Measurements from ENCODE around the gene GIT2. TPM values are rescaled to one million over a fixed set of nuclear protein-coding genes. Genes with fewer than 3 reads are reported as not detected.

The GIT2 gene
- total and polyA plus RNA-seq, 2 of the 8 experiments (the other 6 are each of a cell fraction or from before 2014, with no cell fraction given), result 9.6 to 20.7 TPM

GRCh38 chr12:110002676-110003515, 6.7 kb upstream of the GIT2 start:
- Histone ChIP-seq H2AFZ (ENCODE audit: low read length) (no peak overlapping the region), H3K4me3 (ENCODE audit: extremely low read depth in 1 of 4, insufficient read depth in 2 of 4, low read depth in 3 of 4, low read length in 4 of 4) (no peak overlapping the region), H2BK20ac (ENCODE audit: low read length) (no peak overlapping the region), H4K91ac (replicated peaks; ENCODE audit: insufficient read length, low read length) (no peak overlapping the region), H3K27me3 (replicated peaks in 1 of 4; ENCODE audit: control insufficient read depth in 3 of 4, extremely low read depth in 1 of 4, insufficient read depth in 3 of 4, low read length in 3 of 4) (peaks cover 0 to 9% (median 7%) of the 10 kb centered on the region in 4 experiments; a peak in 5 of 7 replicates), H3K4me1 (replicated peaks in 1 of 4; ENCODE audit: control insufficient read depth in 3 of 4, insufficient read depth in 4 of 4, low read length in 3 of 4) (peaks cover 0 to 6% (median 4%) of the 10 kb centered on the region in 4 experiments; a peak in 4 of 7 replicates), H2BK120ac (replicated peaks; ENCODE audit: low read depth, low read length) (no peak overlapping the region), H3K4me2 (ENCODE audit: insufficient read depth in 1 of 2, low read depth in 2 of 2, low read length in 2 of 2) (no peak overlapping the region), H4K8ac (ENCODE audit: extremely low read depth, insufficient read depth, low read length) (no peak overlapping the region), H2AK5ac (ENCODE audit: low read depth, low read length) (0 out of 2 replicates have a peak overlapping the region, but pooled peaks have one; percentile 75), H2BK5ac (ENCODE audit: low read depth, low read length) (no peak overlapping the region; the same call in 1 of the 2 replicates), H3K9me3 (ENCODE audit: insufficient read depth in 2 of 2, low read depth in 1 of 2, low read length in 1 of 2) (no peaks in the 10 kb centered on the region), H3K23ac (ENCODE audit: insufficient read length) (no peak overlapping the region), H3K56ac (replicated peaks; ENCODE audit: insufficient read length, low read depth, low read length) (no peak overlapping the region), H3K79me1 (ENCODE audit: low read depth, low read length) (no peaks in the 10 kb centered on the region), H4K5ac (ENCODE audit: insufficient read length, low read depth, low read length) (no peak overlapping the region), H3K14ac (ENCODE audit: insufficient read length) (no peak overlapping the region), H2BK12ac (ENCODE audit: low read depth, low read length) (no peak overlapping the region), H3K23me2 (ENCODE audit: low read depth, low read length) (peaks cover 12% of the 10 kb centered on the region), H3K36me3 (ENCODE audit: control insufficient read depth in 2 of 4, insufficient read depth in 4 of 4, low read length in 3 of 4) (no peaks in the 10 kb centered on the region), H3K18ac (ENCODE audit: extremely low read depth, low read length) (no peak overlapping the region), H3K9ac (replicated peaks in 1 of 4; ENCODE audit: extremely low read depth in 1 of 4, low read depth in 3 of 4, low read length in 3 of 4) (peak overlapping the region in 1 of 4 experiments; percentile 20; a peak in 1 of 7 replicates), H2BK15ac (ENCODE audit: low read length) (no peak overlapping the region), H3K27ac (ENCODE audit: low read depth, low read length) (no peak overlapping the region), H4K20me1 (replicated peaks in 1 of 2; ENCODE audit: control insufficient read depth in 1 of 2, insufficient read depth in 2 of 2, low read length in 2 of 2) (peaks cover 0 to 2% of the 10 kb centered on the region in 2 experiments), H3K4ac (replicated peaks; ENCODE audit: insufficient read length, low read depth, low read length) (no peak overlapping the region), H3K79me2 (ENCODE audit: control insufficient read depth in 1 of 2, insufficient read depth in 2 of 2, low read length in 2 of 2) (no peaks in the 10 kb centered on the region)
- POLR2A ChIA-PET (ENCODE audit: partially characterized antibody), result interaction anchor here (0.9 kb wide), 1 partner anchor 39 kb away, joined by 4 read pairs; no protein-coding TSS in a partner anchor
- no peak for TF ChIP-seq SIN3A (conservative IDR thresholded peaks at IDR 0.05 in 1 of 2, IDR thresholded peaks at IDR 0.05 in 1 of 2; ENCODE audit: low read depth in 1 of 2, low read length in 2 of 2)
- WGBS, 2 experiments (ENCODE audit: extremely low coverage in 1 of 2, insufficient coverage in 1 of 2, insufficient read length in 1 of 2, insufficient replicate concordance in 2 of 2, low coverage in 1 of 2, low lambda C conversion rate in 2 of 2, missing lambda C conversion rate in 1 of 2), result 89% methylated on average over 8 of the region's 8 CpGs; no CpG with 5 or more reads in 1 of the 2 experiments
- no peak for DNase-seq (ENCODE audit: low read depth in 1 of 2, low spot score in 2 of 2)
- CTCF ChIA-PET (ENCODE audit: partially characterized antibody), result interaction anchor here (1.0 to 1.5 kb wide), 3 partner anchors 10 to 150 kb away, joined by 3 read pairs; no protein-coding TSS in a partner anchor
- FAIRE-seq, result no peak
